Aorta (tissue), 5 donors: ENCODE data around the gene RPS23. TPM values are rescaled to one million over a fixed set of nuclear protein-coding genes. Genes with fewer than 3 reads are reported as not detected.

Source experiments
- ATAC-seq: fragments of 200-7000 bp; cut with Tn5 transposase; one replicate; pipeline ENCODE4 v1.9.1; 2022; ENCODE audit warnings: moderate library complexity; ENCODE audit not compliant: low FRiP score
- DNase-seq, 2 donors: peaks; one replicate each; pipeline ENCODE4 v3.0.0-alpha.2; 2020
- H3K27ac ChIP-seq, 2 donors: one replicate each; pipeline ENCODE4 v1.5.1; 2013; ENCODE audit warnings: low read length in 2 of 2, mild to moderate bottlenecking in 2 of 2, moderate library complexity in 2 of 2, control low read depth in 1 of 2, inconsistent platforms in 1 of 2, low read depth in 1 of 2
- H3K27me3 ChIP-seq, 2 donors: one replicate each; pipeline ENCODE4 v1.6.1; 2013; ENCODE audit warnings: control low read depth in 1 of 2, low read length in 1 of 2, mild to moderate bottlenecking in 1 of 2, moderate library complexity in 1 of 2; ENCODE audit not compliant: insufficient read depth in 2 of 2, control insufficient read depth in 1 of 2
- H3K36me3 ChIP-seq, 2 donors: one replicate each; pipeline ENCODE4 v1.6.1; 2013; ENCODE audit warnings: control low read depth in 1 of 2, low read length in 1 of 2, mild to moderate bottlenecking in 1 of 2; ENCODE audit not compliant: insufficient read depth in 2 of 2, control insufficient read depth in 1 of 2
- H3K4me1 ChIP-seq, 2 donors: one replicate each; pipeline ENCODE4 v1.6.1; 2013; ENCODE audit warnings: low read length in 2 of 2, control low read depth in 1 of 2, mild to moderate bottlenecking in 1 of 2, moderate library complexity in 1 of 2; ENCODE audit not compliant: insufficient read depth in 2 of 2, control insufficient read depth in 1 of 2
- H3K4me3 ChIP-seq, 2 donors: one replicate each; pipeline ENCODE4 v1.5.1; 2013; ENCODE audit warnings: low read length in 2 of 2, control low read depth in 1 of 2, mild to moderate bottlenecking in 1 of 2
- H3K9me3 ChIP-seq: one replicate; pipeline ENCODE4 v1.6.1; 2013; ENCODE audit warnings: mild to moderate bottlenecking, low read length; ENCODE audit not compliant: control insufficient read depth
- WGBS, 2 donors: extraction: QIAGEN DNeasy Blood & Tissue Kit; methylation state at CpG; one replicate each; pipeline ENCODE4 v1.1.7; 2013; 5-methylcytosine and 5-hydroxymethylcytosine counted together
- intact Hi-C, 2 donors: fragments of 100-400 bp; cut with DNase I; formaldehyde crosslinking; loops; one replicate each; pipeline versions ENCODE4 v1.14.2 to v1.15.0; 2022
- long read RNA-seq, 2 donors: library from polyadenylated mRNA; unstranded; transcript quantifications; one replicate each; pipeline ENCODE4 v2.0.0, GENCODE V29; 2020 to 2021
- polyA plus RNA-seq, 2 donors: library from polyadenylated mRNA; stranded (reverse); fragments of 200-250 nt; gene quantifications; one replicate each; pipeline ENCODE4 v1.2.3, GENCODE V29; 2013
- total RNA-seq, 2 donors: library from RNA; stranded (reverse); fragmentation: NEBNext Ultra II Directional; extraction: Animal tissue kit (Norgen Biotek cat#: 25700); gene quantifications; one replicate each; pipeline ENCODE4 v1.2.1, GENCODE V29; 2021
- donor health status: healthy with polysubstance abuse.
- donor health status: Bipolar disorder and iron deficiency.
- donor health status: DM: no; HTN: no; CAD: no.
- donor health status: DM: no; HTN: no; CAD: no.
- donor health status: DM: yes; HTN: yes; CAD: no.

RPS23 gene
- total RNA-seq: 1,000 to 10,000 TPM; 1,494 to 1,499 TPM
- 1,000 to 10,000 TPM; 4,681 to 7,405 TPM for polyA plus RNA-seq
- long read RNA-seq, donor 1, transcript RPS23-203 (3 exons, 576 nt): minor isoform, 8 of 160 reads
- long read RNA-seq, donor 1, transcript RPS23-201 (4 exons, 3,437 nt): major isoform, 122 of 160 reads
- long read RNA-seq, donor 1, partial matches to known transcripts: 1 of 160 reads
- long read RNA-seq, donor 1, other reads (novel, unspliced or antisense): 28 of 160 reads
- long read RNA-seq, donor 2, transcript RPS23-201 (4 exons, 3,437 nt): major isoform, 95 of 114 reads
- long read RNA-seq, donor 2, partial matches to known transcripts: 1 of 114 reads
- long read RNA-seq, donor 2, other reads (novel, unspliced or antisense): 14 of 114 reads

- Histone ChIP-seq H3K36me3 (peaks cover 0 to 4% of the 10 kb centered on the region in 2 donors), H3K9me3 (no peaks in the 10 kb centered on the region), H3K27me3 (no peaks in the 10 kb centered on the region), H3K4me1 (no peaks in the 10 kb centered on the region), H3K27ac (peak within 1 kb of the TSS in 1 of 2 donors; percentile 0), H3K4me3 (peak within 1 kb of the TSS; percentile 29 to 95)
- intact Hi-C loops: no loop called here
- DNase-seq (peak; percentile 95 to 96), ATAC-seq (peak; percentile 98)
- WGBS, 2 donors: 0% methylated on average over 60 of the region's 60 CpGs
Measured at GRCh38 chr5:82277987-82278710, at the start of gene RPS23. RPS23 (minus strand) TSS chr5:82278354; CDS start chr5:82278323, 31 bp downstream.

DNA sequence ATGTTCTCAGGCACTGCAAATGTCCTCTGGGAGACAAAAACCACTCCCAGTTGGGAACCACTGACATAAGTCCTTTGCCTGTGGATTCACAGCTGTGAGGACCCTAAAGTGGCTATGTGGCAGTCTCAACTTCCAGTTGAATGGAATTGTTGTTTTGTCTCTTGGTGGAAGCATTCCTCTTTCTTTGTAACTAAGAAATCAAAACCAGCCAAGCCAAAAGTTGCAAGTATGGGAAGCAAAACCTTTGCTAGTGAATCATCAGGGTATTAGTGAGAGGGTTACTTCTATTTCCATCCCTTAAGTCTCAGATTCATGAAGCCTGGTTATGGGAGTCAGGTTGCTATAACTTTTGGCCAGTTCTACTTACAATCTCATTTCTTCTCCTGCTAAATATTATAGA, 49.8 kb upstream of the RPS23 start:
- intact Hi-C loops: no loop called here
- Histone ChIP-seq H3K9me3 (no peaks in the 10 kb centered on the region), H3K4me1 (peaks cover 5 to 9% of the 10 kb centered on the region in 2 donors), H3K27me3 (no peaks in the 10 kb centered on the region), H3K4me3 (no peak overlapping the region), H3K36me3 (no peaks in the 10 kb centered on the region), H3K27ac (peak overlapping the region; percentile 67 to 91)
- no peak for ATAC-seq
- no peak for DNase-seq

GRCh38 chr5:82325996-82326395, 47.8 kb upstream of the RPS23 start:
- no peak overlapping the region for H3K4me3 ChIP-seq
- intact Hi-C loops: no loop called here
- H3K4me1 ChIP-seq: peaks cover 0 to 4% of the 10 kb centered on the region in 2 donors
- DNase-seq (no peak), ATAC-seq (no peak)
- H3K27me3 ChIP-seq: no peaks in the 10 kb centered on the region
- WGBS, 2 donors: 13 to 17% methylated on average over 1 of the region's 1 CpG
- H3K9me3 ChIP-seq: no peaks in the 10 kb centered on the region
- H3K27ac ChIP-seq: no peak overlapping the region
- H3K36me3 ChIP-seq: no peaks in the 10 kb centered on the region

DNA sequence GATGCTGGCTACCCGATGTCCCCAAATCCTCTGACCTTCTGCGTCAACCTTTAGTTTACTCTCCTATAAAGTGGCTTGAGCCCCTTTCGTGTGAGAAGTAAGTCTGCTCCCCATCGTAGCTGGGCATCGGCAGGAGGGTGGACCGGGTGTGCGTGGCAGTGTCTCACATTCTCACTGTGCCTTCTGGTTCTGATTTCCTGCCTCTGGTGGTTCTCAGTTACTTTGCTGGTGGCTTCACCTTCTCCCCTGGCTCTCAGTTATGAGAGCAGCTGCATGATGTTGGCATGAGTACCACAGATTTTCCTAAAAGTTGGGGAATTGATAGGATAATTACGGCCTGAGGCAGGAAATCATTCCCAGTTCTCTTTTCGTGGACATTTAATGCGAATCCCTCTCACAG, 47.0 kb upstream of the RPS23 start:
- WGBS, 2 donors: 85 to 86% methylated on average over 10 of the region's 10 CpGs
- intact Hi-C loops: no loop called here
- Histone ChIP-seq H3K4me1 (peaks cover 0 to 4% of the 10 kb centered on the region in 2 donors), H3K9me3 (no peaks in the 10 kb centered on the region), H3K36me3 (no peaks in the 10 kb centered on the region), H3K27me3 (no peaks in the 10 kb centered on the region), H3K27ac (no peak overlapping the region), H3K4me3 (no peak overlapping the region)
- no peak for ATAC-seq
- DNase-seq: no peak

GRCh38 chr5:82320966-82321365, 42.8 kb upstream of the RPS23 start:
- intact Hi-C loops: no loop called here
- Histone ChIP-seq H3K36me3 (peaks cover 0 to 1% of the 10 kb centered on the region in 2 donors), H3K4me1 (peaks cover 0 to 4% of the 10 kb centered on the region in 2 donors), H3K27ac (no peak overlapping the region), H3K27me3 (no peaks in the 10 kb centered on the region), H3K4me3 (no peak overlapping the region), H3K9me3 (no peaks in the 10 kb centered on the region)
- 51 to 77% methylated on average over 2 of the region's 2 CpGs for WGBS, 2 donors
- DNase-seq (no peak), ATAC-seq (no peak)

- ATAC-seq (no peak), DNase-seq (no peak)
- no peaks in the 10 kb centered on the region for H3K9me3 ChIP-seq
- H3K4me1 ChIP-seq: peaks cover 0 to 4% of the 10 kb centered on the region in 2 donors
- WGBS, 2 donors: 88 to 92% methylated on average over 5 of the region's 5 CpGs
- H3K27me3 ChIP-seq: no peaks in the 10 kb centered on the region
- no peak overlapping the region for H3K27ac ChIP-seq
- intact Hi-C loops: loop anchor here in 1 of 2 donors (10.0 kb wide), 1 partner anchor 755 kb away; the partner anchor contains the start of genes TMEM167A and XRCC4
- no peak overlapping the region for H3K4me3 ChIP-seq
- H3K36me3 ChIP-seq: peaks cover 0 to 1% of the 10 kb centered on the region in 2 donors
Measured at GRCh38 chr5:82319651-82320376, 41.7 kb upstream of the RPS23 start.

DNA sequence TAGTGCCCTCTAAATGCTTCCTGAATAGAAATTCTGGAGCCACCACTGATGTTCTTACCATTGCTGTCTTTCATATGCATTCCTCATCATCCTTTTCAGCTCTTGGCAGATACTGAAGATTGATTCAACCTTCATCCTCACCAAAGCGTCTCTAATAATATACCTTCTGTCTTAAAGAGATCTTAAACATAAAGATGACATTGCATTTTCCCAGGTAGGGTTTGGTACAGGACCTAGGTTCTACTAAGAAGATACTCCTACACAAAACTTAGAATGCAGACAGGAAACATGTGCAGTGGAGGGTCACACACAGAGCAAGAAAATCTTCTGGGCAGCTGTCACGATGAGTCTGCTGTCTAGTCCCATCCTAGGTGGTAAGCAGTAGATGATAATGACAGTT, 41.0 kb upstream of the RPS23 start:
- intact Hi-C loops: loop anchor here in 1 of 2 donors (10.0 kb wide), 1 partner anchor 756 kb away; the partner anchor contains the start of genes TMEM167A and XRCC4
- DNase-seq: no peak
- Histone ChIP-seq H3K27me3 (no peaks in the 10 kb centered on the region), H3K4me3 (no peak overlapping the region), H3K27ac (no peak overlapping the region), H3K4me1 (peaks cover 0 to 4% of the 10 kb centered on the region in 2 donors), H3K36me3 (peaks cover 0 to 1% of the 10 kb centered on the region in 2 donors), H3K9me3 (no peaks in the 10 kb centered on the region)
- 89 to 92% methylated on average over 2 of the region's 2 CpGs for WGBS, 2 donors
- ATAC-seq: no peak

DNA sequence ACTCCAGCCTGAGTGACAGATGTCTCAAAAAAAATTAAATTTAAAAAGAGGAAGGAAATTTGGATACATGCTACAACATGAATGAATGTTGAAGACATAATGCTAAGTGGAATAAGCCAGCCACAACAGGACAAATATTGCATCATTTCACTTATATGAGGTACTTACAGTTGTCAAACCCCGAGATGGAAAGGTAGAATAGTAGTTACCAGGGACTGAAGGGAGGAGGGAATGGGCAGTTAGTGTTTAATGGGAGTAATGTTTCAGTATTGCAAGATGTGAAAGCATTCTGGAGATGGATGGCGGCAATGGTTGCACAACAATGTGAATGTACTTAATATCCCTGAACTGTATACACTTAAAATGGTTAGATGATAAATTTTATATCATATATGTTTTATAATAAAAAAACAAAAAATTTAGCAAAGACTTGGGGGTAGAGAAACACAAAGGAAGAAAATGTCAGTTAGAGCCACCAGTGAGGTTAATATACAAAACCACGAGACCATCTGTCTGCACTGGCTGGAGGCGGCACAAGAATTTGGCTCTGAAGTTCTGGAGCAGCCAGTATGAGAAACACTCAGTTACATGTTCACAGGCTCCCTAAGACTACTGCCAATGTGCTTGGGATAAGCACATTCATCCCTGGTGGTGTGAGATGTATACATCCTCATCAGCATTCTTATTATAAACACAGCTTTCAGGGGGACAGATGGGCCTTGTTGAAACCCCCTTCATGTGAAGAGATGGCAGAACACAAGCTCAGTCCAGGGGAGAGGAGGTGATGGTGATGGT, 37.0 kb upstream of the RPS23 start:
- ATAC-seq (no peak), DNase-seq (no peak)
- WGBS, 2 donors: 47 to 48% methylated on average over 4 of the region's 4 CpGs
- H3K9me3 ChIP-seq: no peaks in the 10 kb centered on the region
- intact Hi-C loops: loop anchor here (5.0 to 10.0 kb wide), 4 partner anchors 37 to 1247 kb away; partner anchors contain the start of genes TMEM167A (in 1 of the 2), VCAN (in 1 of the 2) and XRCC4 (in 1 of the 2)
- peaks cover 0 to 4% of the 10 kb centered on the region in 2 donors for H3K4me1 ChIP-seq
- H3K27ac ChIP-seq: no peak overlapping the region
- peaks cover 0 to 1% of the 10 kb centered on the region in 2 donors for H3K36me3 ChIP-seq
- H3K4me3 ChIP-seq: no peak overlapping the region
- no peaks in the 10 kb centered on the region for H3K27me3 ChIP-seq
